HepG2 (cell line): ENCODE data around the gene CA5B. TPM values are rescaled to one million over a fixed set of nuclear protein-coding genes. Genes with fewer than 3 reads are reported as not detected.

Experiments
- ATF7 ChIP-seq, 2 experiments: fragments of 450-650 bp in 1 of 2; sonication (generic) in 1 of 2; formaldehyde crosslinking in 1 of 2; IDR thresholded peaks; 2 replicates each; pipeline versions ENCODE4 v1.4.0 to v1.6.1; 2016 to 2020; ENCODE audit warnings: antibody characterized with exemption in 1 of 2, mild to moderate bottlenecking in 1 of 2, missing genetic modification reagents in 1 of 2
- FOSL2 ChIP-seq: sonication (generic); formaldehyde crosslinking; IDR thresholded peaks from 2 replicates; pipeline ENCODE4 v1.4.0; 2020; ENCODE audit warnings: missing genetic modification reagents
- FOXA3 ChIP-seq: IDR thresholded peaks from 2 replicates; pipeline ENCODE4 v1.6.1; 2016; ENCODE audit warnings: missing genetic modification reagents, missing compliant biosample characterization
- GABPA ChIP-seq, 2 experiments: IDR thresholded peaks; 2 replicates each; pipeline ENCODE4 v1.6.1; 2011 to 2016; ENCODE audit warnings: low read depth in 2 of 2, low read length in 1 of 2, missing biosample characterization in 1 of 2, missing genetic modification characterization in 1 of 2
- GPN1 ChIP-seq: sonication (generic); formaldehyde crosslinking; IDR thresholded peaks from 2 replicates; pipeline ENCODE4 v1.5.1; 2020; ENCODE audit warnings: missing genetic modification reagents, borderline replicate concordance
- HNF4A ChIP-seq: sonication (generic); formaldehyde crosslinking; IDR thresholded peaks from 2 replicates; pipeline ENCODE4 v1.4.0; 2020; ENCODE audit warnings: missing genetic modification reagents
- HNRNPK ChIP-seq: fragments of 200-400 bp; formaldehyde crosslinking; IDR thresholded peaks from 2 replicates; pipeline ENCODE4 v1.6.1; 2018; ENCODE audit warnings: low read length, low read depth, moderate library complexity, mild to moderate bottlenecking; ENCODE audit not compliant: poor library complexity, severe bottlenecking
- NR2F2 ChIP-seq: IDR thresholded peaks from 2 replicates; pipeline ENCODE4 v1.6.1; 2012; ENCODE audit warnings: low read depth, inconsistent platforms, borderline replicate concordance
- SNAPC2 ChIP-seq: sonication (generic); formaldehyde crosslinking; IDR thresholded peaks from 2 replicates; pipeline ENCODE4 v1.8.1; 2022; ENCODE audit warnings: mild to moderate bottlenecking, missing genetic modification reagents
- SP5 ChIP-seq: IDR thresholded peaks from 2 replicates; pipeline ENCODE4 v1.6.1; 2016; ENCODE audit warnings: low read depth, borderline replicate concordance
- ZNF549 ChIP-seq: sonication (generic); formaldehyde crosslinking; IDR thresholded peaks from 2 replicates; pipeline ENCODE4 v1.5.0; 2020; ENCODE audit warnings: missing genetic modification reagents
- ZNF577 ChIP-seq: sonication (generic); formaldehyde crosslinking; IDR thresholded peaks from 2 replicates; pipeline ENCODE4 v1.4.0; 2020; ENCODE audit warnings: mild to moderate bottlenecking, low read depth, missing genetic modification reagents, borderline replicate concordance
- ZNF703 ChIP-seq: sonication (generic); formaldehyde crosslinking; IDR thresholded peaks from 2 replicates; pipeline ENCODE4 v1.5.1; 2020; ENCODE audit warnings: missing genetic modification reagents, mild to moderate bottlenecking, moderate library complexity, borderline replicate concordance
- ZNF761 ChIP-seq: sonication (generic); formaldehyde crosslinking; conservative IDR thresholded peaks from 2 replicates; pipeline ENCODE4 v1.4.0; 2020; ENCODE audit warnings: mild to moderate bottlenecking, missing genetic modification reagents
- polyA plus RNA-seq, 8 experiments: library from polyadenylated mRNA; depleted of rRNA in 3 of 8; stranded (reverse) in 7 of 8; unstranded in 1 of 8; fragments of >200 nt; fragmentation: Illumina TruSeq in 4 of 8; extraction: Trizol in 4 of 8; gene quantifications; 2 replicates each; pipeline versions ENCODE4 v1.2.1 to v1.2.3, GENCODE V29; 2011 to 2016; ENCODE audit warnings: low read depth in 4 of 8, missing spikeins in 1 of 8, mixed read lengths in 1 of 8; ENCODE audit not compliant: insufficient read depth in 1 of 8
- total RNA-seq, 5 experiments: library from RNA; depleted of rRNA; stranded (reverse); fragments of >200 nt; fragmentation: Illumina TruSeq; extraction: Trizol; gene quantifications; 2 replicates each; pipeline ENCODE4 v1.2.3, GENCODE V29; 2016; ENCODE audit warnings: low read depth in 1 of 5
- TF ChIP-seq, protein P1 (sequence below): IDR thresholded peaks from 2 replicates; pipeline ENCODE4 v1.4.0; 2020; ENCODE audit warnings: mild to moderate bottlenecking, missing genetic modification reagents
- TF ChIP-seq, protein P2 (sequence below): sonication (generic); formaldehyde crosslinking; IDR thresholded peaks from 2 replicates; pipeline ENCODE4 v1.4.0; 2020; ENCODE audit warnings: mild to moderate bottlenecking, missing genetic modification reagents
- TF ChIP-seq, protein P3 (sequence below), 2 experiments: fragments of 450-650 bp in 1 of 2; sonication (generic) in 1 of 2; formaldehyde crosslinking; IDR thresholded peaks; 2 replicates each; pipeline versions ENCODE4 v1.5.0 to v1.8.0; 2020 to 2022; ENCODE audit warnings: mild to moderate bottlenecking in 1 of 2, missing genetic modification reagents in 1 of 2
- TF ChIP-seq, protein P4 (sequence below): sonication (generic); formaldehyde crosslinking; IDR thresholded peaks from 2 replicates; pipeline ENCODE4 v1.4.0; 2020; ENCODE audit warnings: missing genetic modification reagents

CA5B gene
- total and polyA plus RNA-seq, 2 of the 13 experiments (the other 11 are each of a cell fraction or from before 2014, with no cell fraction given), result 1.7 to 2.2 TPM

DNA sequence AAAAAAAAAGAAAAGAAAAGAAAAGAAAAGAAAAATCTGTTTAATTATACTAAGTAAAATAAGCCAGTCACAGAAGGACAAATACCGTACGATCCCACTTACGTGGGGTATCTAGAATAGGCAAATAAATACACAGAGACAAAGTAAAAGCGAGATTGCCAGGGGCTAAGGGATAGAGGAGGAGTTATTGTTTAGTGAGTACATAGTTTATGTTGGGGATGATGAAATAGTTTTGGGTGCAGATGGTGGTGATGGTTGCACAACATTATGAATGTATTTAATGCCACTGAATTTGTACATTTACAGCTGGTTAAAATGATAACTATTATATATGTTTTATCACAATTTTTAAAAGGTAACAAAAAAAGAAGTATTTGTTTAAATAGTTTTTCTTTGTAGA is 7.1 kb downstream of the CA5B start (continued):
- TF ChIP-seq, protein P1, sequence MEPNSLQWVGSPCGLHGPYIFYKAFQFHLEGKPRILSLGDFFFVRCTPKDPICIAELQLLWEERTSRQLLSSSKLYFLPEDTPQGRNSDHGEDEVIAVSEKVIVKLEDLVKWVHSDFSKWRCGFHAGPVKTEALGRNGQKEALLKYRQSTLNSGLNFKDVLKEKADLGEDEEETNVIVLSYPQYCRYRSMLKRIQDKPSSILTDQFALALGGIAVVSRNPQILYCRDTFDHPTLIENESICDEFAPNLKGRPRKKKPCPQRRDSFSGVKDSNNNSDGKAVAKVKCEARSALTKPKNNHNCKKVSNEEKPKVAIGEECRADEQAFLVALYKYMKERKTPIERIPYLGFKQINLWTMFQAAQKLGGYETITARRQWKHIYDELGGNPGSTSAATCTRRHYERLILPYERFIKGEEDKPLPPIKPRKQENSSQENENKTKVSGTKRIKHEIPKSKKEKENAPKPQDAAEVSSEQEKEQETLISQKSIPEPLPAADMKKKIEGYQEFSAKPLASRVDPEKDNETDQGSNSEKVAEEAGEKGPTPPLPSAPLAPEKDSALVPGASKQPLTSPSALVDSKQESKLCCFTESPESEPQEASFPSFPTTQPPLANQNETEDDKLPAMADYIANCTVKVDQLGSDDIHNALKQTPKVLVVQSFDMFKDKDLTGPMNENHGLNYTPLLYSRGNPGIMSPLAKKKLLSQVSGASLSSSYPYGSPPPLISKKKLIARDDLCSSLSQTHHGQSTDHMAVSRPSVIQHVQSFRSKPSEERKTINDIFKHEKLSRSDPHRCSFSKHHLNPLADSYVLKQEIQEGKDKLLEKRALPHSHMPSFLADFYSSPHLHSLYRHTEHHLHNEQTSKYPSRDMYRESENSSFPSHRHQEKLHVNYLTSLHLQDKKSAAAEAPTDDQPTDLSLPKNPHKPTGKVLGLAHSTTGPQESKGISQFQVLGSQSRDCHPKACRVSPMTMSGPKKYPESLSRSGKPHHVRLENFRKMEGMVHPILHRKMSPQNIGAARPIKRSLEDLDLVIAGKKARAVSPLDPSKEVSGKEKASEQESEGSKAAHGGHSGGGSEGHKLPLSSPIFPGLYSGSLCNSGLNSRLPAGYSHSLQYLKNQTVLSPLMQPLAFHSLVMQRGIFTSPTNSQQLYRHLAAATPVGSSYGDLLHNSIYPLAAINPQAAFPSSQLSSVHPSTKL (CRISPR knock-in tag), result 0 out of 2 replicates have a peak, but pooled peaks have one; percentile 36
- TF ChIP-seq, protein P2, sequence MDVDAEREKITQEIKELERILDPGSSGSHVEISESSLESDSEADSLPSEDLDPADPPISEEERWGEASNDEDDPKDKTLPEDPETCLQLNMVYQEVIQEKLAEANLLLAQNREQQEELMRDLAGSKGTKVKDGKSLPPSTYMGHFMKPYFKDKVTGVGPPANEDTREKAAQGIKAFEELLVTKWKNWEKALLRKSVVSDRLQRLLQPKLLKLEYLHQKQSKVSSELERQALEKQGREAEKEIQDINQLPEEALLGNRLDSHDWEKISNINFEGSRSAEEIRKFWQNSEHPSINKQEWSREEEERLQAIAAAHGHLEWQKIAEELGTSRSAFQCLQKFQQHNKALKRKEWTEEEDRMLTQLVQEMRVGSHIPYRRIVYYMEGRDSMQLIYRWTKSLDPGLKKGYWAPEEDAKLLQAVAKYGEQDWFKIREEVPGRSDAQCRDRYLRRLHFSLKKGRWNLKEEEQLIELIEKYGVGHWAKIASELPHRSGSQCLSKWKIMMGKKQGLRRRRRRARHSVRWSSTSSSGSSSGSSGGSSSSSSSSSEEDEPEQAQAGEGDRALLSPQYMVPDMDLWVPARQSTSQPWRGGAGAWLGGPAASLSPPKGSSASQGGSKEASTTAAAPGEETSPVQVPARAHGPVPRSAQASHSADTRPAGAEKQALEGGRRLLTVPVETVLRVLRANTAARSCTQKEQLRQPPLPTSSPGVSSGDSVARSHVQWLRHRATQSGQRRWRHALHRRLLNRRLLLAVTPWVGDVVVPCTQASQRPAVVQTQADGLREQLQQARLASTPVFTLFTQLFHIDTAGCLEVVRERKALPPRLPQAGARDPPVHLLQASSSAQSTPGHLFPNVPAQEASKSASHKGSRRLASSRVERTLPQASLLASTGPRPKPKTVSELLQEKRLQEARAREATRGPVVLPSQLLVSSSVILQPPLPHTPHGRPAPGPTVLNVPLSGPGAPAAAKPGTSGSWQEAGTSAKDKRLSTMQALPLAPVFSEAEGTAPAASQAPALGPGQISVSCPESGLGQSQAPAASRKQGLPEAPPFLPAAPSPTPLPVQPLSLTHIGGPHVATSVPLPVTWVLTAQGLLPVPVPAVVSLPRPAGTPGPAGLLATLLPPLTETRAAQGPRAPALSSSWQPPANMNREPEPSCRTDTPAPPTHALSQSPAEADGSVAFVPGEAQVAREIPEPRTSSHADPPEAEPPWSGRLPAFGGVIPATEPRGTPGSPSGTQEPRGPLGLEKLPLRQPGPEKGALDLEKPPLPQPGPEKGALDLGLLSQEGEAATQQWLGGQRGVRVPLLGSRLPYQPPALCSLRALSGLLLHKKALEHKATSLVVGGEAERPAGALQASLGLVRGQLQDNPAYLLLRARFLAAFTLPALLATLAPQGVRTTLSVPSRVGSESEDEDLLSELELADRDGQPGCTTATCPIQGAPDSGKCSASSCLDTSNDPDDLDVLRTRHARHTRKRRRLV (CRISPR knock-in tag), result no peak
- TF ChIP-seq GABPA (IDR thresholded peaks at IDR 0.05; ENCODE audit: low read depth, low read length) (no peak), GABPA (CRISPR knock-in tag; IDR thresholded peaks at IDR 0.05; ENCODE audit: low read depth) (no peak), SP5 (CRISPR knock-in tag) (peak; percentile 31; the same call in 1 of the 2 replicates), ZNF703 (no peak), HNRNPK (no peak), FOXA3 (CRISPR knock-in tag) (0 out of 2 replicates have a peak, but pooled peaks have one; percentile 21), SNAPC2 (CRISPR knock-in tag) (no peak), ZNF577 (CRISPR knock-in tag) (no peak), ZNF549 (CRISPR knock-in tag) (no peak), HNF4A (CRISPR knock-in tag) (peak; percentile 11; the same call in 1 of the 2 replicates), ZNF761 (CRISPR knock-in tag) (no peak), FOSL2 (CRISPR knock-in tag) (no peak), ATF7 (IDR thresholded peaks at IDR 0.05) (0 out of 2 replicates have a peak, but pooled peaks have one; percentile 18), ATF7 (CRISPR knock-in tag; IDR thresholded peaks at IDR 0.05) (no peak), NR2F2 (no peak), GPN1 (CRISPR knock-in tag) (no peak)
- TF ChIP-seq, protein P3, sequence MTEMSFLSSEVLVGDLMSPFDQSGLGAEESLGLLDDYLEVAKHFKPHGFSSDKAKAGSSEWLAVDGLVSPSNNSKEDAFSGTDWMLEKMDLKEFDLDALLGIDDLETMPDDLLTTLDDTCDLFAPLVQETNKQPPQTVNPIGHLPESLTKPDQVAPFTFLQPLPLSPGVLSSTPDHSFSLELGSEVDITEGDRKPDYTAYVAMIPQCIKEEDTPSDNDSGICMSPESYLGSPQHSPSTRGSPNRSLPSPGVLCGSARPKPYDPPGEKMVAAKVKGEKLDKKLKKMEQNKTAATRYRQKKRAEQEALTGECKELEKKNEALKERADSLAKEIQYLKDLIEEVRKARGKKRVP (CRISPR knock-in tag; IDR thresholded peaks at IDR 0.05), result peak in 1 of 2 experiments; percentile 71; a peak in 2 of 4 replicates
- TF ChIP-seq, protein P4, sequence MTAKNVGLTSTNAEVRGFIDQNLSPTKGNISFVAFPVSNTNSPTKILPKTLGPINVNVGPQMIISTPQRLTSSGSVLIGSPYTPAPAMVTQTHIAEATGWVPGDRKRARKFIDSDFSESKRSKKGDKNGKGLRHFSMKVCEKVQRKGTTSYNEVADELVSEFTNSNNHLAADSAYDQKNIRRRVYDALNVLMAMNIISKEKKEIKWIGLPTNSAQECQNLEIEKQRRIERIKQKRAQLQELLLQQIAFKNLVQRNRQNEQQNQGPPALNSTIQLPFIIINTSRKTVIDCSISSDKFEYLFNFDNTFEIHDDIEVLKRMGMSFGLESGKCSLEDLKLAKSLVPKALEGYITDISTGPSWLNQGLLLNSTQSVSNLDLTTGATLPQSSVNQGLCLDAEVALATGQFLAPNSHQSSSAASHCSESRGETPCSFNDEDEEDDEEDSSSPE, result no peak
